ENCODE measurements around the gene TMEM101.

- no peak for TF ChIP-seq ZNF423 (CRISPR knock-in tag; IDR thresholded peaks at IDR 0.05)
- TF ChIP-seq FOXP4 (CRISPR knock-in tag; IDR thresholded peaks at IDR 0.05) = no peak
- no peak for TF ChIP-seq CTCF (IDR thresholded peaks at IDR 0.05)
- TF ChIP-seq SP1 (CRISPR knock-in tag; conservative IDR thresholded peaks at IDR 0.05) = no peak
These were observed 49.2 kb upstream of the TMEM101 start for GRCh38 chr17:44063704-44064639.

All from WTC11 (cell line).